ENCODE data around the gene CPNE7.
"Not testable (repeated sequence)": the region's sequence is repeated elsewhere in the genome, so short reads cannot be mapped to it uniquely, and the experiment has no call there.

CPNE7 gene

DNA sequence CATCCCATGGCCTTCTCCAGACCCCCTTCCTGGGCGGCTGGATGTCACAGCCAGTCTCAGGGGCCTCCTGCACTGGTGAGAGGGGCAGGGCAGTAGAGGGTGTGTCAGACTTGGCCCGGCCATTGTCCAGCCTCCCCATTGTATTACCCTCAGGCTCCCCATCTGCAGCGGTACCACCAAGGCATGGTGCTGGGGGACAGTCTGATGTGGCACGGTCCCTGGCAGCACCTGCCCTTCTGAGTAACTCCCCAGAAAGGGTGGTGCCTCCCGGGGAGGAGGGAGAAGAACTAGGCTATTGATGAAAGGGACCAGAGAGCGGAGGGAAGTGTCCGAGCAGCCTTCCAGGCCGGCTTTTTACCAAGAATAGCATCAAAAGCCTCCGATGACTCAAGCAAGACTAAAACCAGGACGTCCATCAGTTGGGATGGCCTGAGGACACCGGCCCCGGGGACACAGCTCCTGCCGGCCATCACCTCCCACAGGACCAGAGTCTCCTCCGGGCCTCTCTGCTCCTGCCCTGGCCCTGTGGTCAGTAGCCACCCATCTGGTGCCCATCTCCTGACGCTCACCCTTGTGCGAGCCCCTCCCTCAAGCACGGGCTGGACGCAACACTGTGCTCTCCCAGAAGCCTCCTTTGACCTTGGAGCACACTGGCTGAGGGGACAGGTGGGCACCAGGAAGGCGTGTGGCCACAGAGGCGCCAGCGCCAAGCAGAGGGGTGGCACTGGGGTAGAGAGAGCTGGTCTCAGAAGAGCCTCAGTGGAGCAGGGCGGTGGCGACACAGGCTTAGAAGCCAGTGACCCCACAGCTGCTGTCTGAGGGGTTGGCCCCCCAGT lies 5.8 kb upstream of the CPNE7 start:
- DNase-seq, result no peak

GRCh38 chr16:89570342-89570923 lies 5.1 kb upstream of the CPNE7 start:
- no peak for DNase-seq

DNA sequence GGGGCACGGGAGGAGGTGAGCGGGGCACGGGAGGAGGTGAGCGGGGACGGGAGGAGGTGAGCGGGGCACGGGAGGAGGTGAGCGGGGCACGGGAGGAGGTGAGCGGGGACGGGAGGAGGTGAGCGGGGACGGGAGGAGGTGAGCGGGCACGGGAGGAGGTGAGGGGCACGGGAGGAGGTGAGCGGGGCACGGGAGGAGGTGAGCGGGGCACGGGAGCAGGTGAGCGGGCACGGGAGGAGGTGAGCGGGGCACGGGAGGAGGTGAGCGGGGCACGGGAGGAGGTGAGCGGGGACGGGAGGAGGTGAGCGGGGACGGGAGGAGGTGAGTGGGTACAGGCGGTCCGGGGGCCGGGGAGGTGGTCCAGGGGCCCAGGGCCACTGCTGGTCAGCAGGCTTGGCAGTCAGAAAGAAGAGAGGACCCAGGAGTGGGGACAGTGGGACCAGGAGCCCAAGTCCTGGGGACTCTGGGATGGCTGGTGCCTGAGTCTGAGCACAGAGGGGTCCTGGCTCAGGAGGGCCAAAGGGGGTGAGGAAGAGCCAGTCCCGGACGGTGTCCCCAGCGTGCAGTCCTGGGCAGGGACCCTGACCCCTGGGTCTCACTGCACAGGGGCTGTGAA lies 4.5 kb upstream of the CPNE7 start:
- not testable (repeated sequence) for DNase-seq

DNA sequence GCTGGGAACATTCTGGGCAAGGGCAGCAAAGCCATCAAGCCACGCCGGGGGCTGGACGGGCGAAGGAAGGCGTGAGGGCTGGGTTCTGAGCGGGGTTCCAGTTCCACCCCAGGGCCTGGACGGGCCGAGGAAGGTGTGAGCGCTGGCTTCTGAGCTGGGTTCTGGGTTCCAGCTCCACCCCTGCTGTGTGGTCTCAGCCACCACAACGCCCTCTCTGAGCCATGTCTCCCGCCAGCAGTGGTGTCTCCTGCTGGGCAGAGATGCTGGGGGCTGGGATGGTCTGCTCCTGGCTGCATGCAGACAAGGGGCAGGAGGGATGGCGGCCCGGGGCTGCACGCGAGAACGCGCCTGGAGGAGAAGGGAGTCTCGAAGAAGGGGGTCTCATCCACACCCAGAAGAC lies 3.9 kb upstream of the CPNE7 start:
- no peak for DNase-seq

- DNase-seq, result no peak
These were observed 3.5 kb upstream of the CPNE7 start for GRCh38 chr16:89572073-89572484.

DNA sequence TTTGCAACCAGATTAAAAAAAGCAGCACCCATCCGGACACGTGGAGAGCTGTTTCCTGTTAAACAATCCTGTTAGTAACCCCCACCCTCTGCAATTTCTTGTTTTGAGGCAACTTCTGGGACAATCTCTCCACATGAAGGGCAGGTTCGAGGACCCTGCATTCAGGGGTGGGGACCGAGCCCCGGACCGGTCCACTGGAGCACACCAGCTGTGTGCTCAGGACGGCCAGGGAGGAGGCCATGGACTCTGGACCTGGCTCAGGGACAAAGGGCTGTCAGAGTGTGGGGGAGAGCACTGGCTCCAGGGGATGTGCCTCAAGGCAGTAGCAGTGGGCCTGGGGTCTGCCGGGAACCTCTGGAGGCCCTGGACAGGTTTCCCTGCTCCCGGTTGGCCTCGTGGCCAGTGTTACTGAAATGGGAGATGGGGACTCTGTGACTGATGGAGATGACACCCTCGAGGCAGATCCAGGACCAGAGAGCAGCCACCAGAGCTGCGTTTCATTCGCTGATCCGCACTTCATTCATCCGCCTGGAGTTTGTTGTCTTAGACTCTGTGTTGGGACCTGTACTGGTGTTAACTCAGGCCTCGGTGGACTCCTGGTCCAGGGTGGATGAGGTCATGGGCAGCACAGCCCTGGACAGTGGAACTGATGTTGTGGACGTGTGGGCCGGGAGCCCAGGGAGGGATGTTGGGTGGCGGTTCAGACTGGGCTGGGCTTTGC lies 2.9 kb upstream of the CPNE7 start:
- no peak for DNase-seq

DNA sequence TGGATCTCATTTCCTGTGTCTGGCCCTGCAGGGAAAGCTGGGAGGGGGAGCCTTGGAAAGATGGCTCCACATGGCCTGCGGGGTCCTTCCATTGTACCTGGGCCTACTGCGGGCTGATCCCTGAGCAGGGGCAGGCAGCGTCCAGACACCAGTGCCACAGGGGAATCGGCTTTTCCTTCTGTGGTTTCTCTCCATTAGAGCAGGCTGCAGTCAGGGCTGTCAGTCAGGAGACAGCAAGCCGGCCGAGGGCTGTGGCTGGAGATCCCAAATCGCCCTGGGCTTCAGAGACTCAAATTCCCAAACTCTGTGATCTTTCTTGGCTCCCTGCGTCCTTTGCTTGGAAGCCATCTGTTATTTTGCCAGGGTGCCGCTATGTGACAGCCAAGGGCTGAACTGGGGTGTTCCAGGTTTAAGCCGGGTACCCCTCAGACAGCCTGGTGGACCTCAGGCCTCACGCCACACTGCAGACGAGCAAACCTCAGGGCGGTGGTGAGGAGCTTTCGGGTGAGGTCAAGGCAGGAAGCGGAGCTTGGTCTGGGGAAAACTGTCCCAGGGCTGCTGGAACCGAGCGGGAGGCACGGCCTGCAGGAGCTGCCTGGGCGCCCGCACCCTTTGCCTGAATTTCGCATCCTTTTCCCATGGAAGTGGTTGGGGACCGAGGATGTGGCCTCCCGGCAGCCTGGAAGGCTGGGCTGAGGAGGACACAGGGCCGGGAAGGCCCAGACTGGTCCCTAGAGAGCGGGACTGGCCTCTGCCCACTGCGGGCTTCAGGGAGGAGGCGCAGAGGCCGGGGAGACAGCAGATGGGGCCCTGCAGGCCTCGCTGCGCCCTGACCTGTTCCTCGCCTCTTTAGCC lies 1.5 kb upstream of the CPNE7 start:
- no peak for DNase-seq

DNA sequence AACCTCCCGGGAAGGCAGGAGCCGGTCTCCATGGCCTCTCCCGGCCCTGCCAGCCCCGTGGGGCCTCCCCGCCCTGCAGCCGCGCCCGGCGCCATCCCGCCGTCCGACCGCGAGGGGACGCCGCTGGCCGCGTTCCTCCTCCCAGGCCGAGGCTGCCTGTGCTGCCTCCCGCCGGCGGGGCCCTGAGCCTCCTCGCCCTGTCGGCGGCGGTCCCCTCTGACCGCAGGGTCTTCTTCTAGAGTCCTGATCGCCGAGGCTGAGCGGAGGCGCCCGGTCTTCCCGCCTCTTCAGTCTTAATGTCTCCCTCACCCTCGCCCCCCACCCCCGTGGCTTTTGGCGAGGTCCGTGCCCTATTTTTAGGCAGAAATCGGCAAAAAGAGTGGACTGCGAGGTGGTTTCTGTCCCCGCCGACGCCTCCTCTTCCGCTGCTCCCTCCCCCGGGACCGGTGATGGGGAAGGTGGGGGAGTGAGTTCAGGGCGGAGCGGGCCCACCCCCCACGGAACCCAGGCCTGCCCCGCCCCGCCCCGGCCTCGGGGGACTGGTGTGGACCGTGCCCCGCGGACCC lies 794 bp upstream of the CPNE7 start:
- DNase-seq, result peak; percentile 43 to 73

GRCh38 chr16:89576153-89577054 lies 846 bp downstream of the CPNE7 start:
- DNase-seq, result no peak

- DNase-seq, result no peak
These were observed 1.6 kb downstream of the CPNE7 start for GRCh38 chr16:89577055-89577759.

- DNase-seq, result no peak
These were observed 3.8 kb downstream of the CPNE7 start for GRCh38 chr16:89579351-89579750.

- DNase-seq, result no peak
These were observed 5.6 kb downstream of the CPNE7 start for GRCh38 chr16:89581045-89581695.

- no peak for DNase-seq
These were observed 6.5 kb downstream of the CPNE7 start for GRCh38 chr16:89581861-89582563.

GRCh38 chr16:89582614-89583196 lies 7.1 kb downstream of the CPNE7 start:
- no peak for DNase-seq

- DNase-seq, result no peak
These were observed 7.8 kb downstream of the CPNE7 start for GRCh38 chr16:89583197-89583894.

GRCh38 chr16:89583895-89584644 lies 8.5 kb downstream of the CPNE7 start:
- DNase-seq, result no peak
